Stimulated activated CD8-positive, alpha-beta memory T cell treated with anti-CD3 and anti-CD28 coated beads, Interleukin-4, amount 100 ng/mL, for 48 hours (primary cell): ENCODE data around the gene GPR84.

Experiments used
- DNase-seq: peaks from one replicate; pipeline ENCODE4 v3.0.0-alpha.2; 2020

Gene GPR84

DNA sequence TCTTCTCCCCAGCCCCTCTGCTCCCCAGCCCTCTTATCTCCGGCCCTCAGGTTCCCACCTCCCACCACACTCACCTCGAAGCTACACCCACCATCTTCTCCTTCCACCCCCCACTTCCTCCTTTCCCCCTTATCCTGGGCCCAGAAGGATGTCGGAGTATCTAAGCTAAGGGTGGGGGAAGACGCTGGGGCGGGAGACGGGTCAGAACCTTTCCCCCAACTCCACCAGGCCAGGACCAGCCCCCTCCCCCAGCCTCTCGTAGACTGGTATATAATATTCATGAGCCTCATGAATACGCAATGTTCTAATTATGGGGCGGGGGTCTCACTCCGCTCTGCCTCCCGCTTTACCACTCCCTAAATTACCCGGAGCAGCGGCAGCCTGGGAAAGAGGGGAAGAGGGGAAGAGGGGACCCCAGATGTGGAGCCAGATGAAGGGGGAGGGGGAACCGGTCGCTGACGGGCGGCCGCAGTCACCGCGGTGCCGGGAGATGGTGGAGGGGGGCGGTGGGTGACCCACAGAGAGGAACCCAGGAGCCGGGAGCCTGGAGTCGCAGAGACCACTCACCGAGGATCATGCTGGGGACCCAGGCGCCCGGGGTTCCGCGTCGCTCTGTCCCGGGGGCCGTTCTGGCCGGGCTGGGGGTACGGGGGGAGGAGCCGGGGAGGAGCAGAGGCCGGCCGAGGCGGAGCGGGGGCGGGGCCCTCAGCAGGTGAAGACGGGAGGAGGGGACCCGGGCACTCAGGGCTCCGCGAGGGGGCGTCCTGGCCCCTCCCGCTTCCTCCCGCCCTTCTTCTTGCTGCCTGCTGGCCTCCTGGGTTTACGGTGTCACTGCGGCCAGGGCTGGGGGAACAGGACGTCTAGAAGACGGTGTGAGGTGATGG lies 26.6 kb upstream of the GPR84 start:
- peak; percentile 78 for DNase-seq

DNA sequence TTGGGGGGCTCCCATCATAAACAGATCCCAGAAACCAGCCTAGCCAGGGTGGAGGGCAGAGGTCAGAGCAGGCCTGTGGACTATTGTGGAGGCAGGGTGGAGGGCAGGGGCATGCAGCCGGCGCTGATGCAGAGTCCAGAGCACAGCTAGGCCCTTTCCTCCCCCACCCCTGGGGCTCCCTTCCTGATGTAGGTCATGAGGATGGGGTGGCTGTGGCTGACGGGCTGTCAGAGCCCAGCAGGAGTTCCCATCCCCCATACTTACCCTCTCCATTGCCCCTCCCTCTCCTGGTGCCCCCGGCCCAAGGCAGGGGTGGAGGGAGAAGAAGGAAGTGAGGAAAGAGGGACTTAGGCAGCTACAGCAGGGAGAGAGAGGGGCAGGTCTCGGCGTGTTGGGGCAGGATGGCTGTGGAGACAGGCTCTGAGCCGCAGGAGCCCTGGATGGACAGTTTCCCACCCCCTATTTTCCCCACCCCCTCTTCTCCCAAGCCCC lies 25.9 kb upstream of the GPR84 start:
- no peak for DNase-seq

DNA sequence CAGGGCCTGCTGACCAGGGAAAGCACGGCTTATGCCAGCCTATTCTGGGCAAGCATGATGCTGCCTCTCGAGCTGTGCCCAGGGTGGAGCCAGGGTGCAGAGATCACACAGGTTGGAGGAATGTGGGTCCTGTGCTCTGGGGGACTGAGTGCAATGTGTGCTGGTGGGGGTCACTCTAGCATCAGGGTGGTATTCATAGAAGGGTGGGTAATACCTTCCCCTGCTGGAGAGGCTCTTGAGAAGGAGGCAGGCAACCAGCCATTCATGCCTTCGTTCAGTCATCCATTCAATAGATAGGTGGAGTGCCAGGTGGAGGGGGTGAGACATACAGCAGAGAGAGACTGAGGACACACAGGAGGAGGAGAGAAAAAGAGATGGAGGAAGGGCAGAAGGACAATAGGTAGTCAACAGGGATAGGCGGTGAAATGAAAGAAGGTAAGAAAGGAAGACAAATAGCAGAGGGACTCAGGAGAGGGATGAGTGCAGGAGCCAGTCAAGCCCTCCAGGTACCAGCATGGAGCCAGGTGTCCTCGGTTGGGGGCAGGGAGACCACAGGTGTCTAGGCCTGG lies 25.4 kb upstream of the GPR84 start:
- DNase-seq, result no peak

DNA sequence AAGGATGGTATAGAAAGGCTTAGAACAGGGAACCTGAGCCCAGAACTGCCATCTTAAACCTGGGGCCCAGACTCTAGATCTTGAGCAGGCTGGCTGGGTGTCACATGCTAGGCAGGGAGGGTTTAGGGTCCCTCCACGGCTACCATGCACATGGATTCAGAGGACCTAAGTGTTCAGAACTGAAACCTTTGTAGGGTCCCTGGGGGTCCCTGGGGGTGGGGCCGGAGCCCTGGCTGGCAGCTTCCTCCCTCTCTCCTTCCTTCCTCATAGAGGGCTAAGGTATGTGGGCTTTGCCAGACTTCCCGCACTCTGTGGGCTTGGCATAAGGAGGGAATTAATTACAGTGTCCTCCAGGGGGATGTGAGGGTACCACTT lies 24.8 kb upstream of the GPR84 start:
- DNase-seq, result no peak

DNA sequence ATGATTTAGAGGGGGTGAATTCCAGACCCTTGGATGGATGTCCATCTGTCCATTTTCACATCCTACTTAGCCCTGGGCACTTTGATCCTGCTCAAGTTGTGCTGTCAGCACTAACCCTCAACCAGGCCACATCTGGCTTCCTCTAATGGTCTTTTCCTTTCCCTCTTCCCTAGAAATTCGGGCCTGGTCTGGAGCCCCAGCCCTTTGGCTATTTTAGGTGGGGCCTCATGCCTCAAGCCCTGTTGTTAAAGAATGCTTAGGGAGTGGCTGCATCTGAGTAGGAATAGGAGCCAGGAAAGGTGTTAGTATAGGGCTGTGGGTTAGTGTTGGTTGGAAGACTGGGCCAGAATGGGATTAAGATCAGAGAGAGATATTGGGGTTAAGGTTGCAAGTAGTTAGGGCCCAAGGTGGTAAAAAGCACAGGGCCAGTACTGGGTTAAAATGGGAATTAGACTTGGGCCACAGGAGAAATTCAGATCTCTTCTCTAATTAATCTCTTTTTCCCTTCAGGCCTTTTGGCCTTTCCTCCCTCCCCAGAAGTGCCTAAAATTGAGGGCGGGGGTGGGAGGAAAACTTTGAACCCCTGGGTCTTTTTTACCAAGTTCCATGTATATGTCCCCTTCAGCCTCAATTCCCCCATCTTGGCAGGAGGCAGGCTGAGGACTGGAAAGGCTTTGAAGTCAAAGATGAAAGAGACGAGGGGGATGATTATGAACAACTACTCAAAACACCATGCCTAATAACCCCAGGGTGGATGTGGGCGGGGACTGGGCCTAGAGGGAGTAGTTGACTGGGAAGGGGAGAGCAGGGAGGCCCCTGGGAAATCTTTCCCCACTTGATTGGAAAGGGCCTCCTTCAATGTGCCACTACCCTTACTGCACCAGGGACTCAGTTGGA lies 24.2 kb upstream of the GPR84 start:
- DNase-seq, result no peak

DNA sequence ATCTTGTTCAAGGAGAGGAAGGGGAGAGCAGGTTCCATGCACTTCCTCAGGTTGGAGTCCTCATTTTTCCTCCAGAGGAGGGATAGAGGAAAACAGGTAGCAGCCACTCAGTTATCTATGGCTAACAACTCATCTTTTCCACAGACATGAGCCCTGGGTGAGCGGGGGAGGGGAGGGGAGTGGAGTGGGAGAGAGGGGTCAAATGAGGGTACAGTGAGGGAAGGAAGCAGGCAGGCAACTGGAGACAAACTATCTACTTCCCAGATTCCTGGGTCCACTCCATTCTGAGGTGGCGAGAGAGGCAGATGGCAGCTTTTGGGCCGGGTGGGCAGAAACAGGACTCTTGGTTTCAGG lies 22.8 kb upstream of the GPR84 start:
- DNase-seq, result no peak

DNA sequence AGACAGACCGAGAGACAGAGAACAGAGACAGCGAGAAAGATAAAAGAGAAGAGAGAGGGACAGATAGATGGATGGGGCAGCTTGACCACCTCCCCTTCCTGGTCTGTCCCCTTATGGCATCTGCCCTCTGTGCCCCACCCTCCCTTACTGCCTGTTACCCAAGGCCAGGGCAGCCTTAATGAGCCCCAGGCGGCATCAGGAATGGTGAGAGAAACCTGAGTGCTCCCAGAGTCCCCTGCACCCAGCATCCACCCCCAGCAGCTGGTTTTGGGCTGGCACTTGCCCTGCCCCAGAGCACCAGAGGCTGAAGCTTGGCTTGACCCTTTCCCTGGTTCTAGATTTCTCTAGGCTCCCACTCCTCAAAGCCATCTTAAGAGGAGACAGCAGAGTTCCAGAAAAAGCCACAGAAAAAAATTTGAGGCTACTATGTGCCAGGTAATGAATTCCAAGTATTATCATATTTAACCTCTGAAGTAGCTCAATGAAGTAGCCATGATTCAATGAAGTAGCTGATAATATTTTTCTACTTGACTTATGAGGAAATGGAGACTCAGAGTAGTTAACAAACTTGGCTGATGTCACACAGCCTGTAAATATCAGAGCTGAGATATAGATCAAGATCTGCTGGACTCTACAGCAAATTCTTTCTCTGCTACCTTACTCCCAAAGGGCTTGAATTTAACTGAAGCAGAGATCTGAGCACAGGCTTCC lies 22.3 kb upstream of the GPR84 start:
- no peak for DNase-seq

DNA sequence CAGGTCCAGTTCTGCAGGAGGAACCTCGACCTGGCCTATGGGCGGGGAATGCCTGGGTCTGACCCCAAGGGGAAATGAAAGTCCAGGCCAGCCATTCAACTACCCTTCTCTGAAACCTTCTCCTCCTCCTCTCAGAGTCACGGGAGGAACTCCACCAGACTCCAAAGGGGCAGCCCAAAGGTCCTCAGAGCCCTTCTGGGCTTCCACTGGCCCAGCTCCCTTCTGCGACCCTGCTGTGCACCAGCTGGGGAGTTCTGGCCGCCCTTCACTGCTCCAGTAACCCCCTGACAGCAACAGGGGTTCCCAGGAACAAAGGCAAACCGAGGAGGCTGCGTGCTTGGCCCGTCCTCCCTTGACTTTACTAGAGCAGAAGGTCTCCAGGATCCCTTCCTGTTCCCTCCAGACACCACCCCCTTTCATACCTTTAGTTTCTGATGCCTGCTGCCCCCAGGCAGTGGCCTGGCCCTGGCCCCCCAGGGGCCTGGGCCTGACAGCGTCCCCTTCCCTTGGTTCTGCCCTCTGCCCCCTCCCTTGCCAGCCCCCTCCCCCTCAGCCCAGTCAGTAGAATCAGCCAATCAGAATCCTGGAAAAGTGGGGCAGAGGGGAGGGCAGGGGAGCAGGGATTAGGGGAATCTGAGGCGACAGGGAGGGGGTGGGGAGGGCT lies 21.1 kb upstream of the GPR84 start:
- no peak for DNase-seq

DNA sequence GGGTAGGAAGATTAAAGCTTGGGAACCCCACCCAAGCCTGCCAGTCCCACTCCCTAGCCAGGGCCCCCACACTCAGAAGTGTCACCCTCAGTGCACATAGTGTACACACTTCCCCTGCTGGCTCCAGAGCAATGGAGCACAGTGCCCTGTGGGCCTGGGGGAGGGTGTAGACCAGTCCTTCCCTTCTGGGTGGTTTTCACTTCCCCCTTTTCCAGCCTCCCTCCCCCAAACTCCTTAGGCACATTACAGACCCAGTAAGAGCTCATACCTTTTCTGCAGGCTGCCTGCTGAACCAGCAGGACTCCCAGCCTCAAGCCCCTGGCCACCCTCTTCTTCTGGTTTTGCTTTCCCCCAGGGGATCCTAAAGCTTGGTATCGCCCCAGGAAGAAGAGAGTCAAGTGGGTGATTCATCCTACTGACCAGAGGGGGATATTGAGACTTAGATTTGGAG lies 20.3 kb upstream of the GPR84 start, which contains the start of gene ZNF385A:
Gene ZNF385A (minus strand): TSS at position 143 of the 451 bp plus-strand sequence. CDS start 219 bp downstream, outside the sequence.
- DNase-seq, result no peak

DNA sequence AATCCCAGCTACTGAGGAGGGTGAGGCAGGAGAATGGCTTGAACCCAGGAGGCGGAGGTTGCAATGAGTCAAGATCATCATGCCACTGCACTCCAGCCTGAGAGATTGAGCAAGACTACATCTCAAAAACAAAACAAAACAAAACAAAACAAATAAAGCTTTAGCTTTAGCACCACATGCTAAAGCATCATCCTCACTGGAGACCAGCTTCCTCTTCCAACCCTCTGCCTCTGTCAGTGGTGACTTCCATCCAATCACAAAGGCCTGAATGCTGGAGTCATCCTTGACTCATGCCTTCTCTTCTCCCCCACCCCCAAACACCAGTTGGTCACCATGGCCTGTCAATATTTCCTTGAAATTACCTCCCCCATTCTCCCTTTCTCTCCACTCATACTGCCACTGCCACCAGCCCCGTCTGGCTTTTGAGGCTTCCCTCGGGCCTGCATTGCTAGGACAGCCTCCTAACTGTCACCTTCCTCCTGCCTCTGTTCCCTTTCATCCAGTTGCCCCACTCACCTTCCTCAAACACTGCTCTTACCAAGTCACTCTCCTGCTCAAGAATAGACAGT lies 18.8 kb upstream of the GPR84 start:
- DNase-seq, result peak; percentile 56

DNA sequence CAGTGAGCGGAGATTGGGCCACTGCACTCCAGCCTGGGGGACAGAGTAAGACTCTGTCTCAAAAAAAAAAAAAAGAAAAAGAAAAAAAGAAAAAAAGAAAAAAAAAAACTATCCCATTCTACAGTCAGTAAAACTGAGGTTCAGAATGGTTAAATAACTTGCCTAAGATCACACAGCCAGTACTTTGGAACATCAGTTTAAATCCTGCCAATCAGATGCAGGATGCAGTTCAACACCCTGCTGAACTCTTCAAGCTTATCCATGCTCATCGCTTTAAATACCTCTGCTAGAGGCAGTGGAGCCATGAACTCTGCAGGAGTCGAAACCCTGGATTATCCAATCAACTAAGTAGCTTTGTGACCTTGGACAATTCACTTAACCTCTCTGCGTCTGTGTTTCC lies 16.9 kb upstream of the GPR84 start:
- no peak for DNase-seq

DNA sequence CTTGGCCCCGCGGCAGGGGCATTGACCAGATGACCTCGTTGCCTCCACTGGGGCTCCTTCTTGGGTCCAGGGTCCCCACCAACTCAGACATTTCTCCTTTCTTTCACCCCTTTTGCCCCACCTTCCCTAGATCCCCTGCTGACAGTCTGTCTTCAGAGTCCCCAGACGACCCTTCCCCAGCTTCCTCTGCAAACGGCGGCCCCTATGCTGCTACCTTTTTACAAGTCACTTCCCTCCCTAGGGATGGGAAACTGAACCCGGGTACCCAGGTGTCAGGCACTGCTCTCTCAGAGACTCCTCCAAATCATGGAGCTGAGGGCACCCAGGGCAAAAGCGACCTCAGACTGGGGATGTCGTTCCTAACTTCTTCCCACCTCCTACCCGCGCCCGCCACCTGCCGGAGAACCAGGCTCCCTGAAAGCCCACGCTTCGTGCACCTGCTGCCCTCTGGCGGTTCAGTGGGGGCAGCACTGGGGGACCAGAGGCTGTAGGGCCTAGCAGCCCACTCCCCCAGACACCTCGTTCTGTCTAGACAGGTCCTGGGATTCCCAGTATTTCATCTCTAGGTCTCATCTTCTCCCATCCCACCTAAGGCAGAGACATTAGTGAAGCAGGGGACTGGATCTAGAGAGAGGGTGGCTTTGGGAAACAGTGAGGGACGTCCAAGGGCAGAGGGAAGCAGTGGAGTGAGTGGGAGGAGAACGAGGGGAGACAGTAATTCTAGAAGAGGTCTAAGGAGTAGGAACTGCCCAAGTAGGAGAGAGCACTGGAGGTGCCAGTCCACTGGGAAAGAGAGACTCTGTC lies 15.3 kb upstream of the GPR84 start:
- peak; percentile 95 for DNase-seq

DNA sequence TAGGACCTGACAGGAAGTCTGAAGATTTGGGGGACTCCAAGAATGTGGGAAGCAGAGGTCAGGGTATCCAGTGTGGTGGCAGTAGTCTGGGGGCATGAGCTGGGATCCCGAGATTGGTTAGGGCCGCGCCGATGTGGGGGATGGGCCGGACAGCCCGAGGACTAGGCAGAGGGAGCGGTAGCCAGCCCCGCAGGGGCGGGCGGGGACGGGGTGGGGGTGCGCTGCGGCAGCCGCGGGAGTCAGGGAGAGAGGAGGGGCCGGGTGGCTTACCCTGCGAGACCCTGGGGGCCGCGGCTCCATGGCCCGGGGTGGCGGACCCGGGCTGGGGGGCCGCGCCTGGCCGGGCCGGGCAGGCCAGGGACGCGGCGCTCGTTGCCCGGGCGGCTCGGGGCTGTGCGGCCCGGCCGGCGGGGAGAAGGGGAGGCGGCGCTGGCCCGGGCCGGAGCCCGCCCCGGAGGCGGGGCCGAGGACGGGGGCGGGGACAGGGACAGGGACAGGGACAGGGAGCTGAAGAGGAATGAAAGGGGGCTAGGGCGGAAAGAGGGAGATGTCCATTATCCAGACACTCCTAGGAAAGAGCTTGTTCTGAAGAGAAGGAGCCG lies 14.6 kb upstream of the GPR84 start:
- DNase-seq, result no peak

DNA sequence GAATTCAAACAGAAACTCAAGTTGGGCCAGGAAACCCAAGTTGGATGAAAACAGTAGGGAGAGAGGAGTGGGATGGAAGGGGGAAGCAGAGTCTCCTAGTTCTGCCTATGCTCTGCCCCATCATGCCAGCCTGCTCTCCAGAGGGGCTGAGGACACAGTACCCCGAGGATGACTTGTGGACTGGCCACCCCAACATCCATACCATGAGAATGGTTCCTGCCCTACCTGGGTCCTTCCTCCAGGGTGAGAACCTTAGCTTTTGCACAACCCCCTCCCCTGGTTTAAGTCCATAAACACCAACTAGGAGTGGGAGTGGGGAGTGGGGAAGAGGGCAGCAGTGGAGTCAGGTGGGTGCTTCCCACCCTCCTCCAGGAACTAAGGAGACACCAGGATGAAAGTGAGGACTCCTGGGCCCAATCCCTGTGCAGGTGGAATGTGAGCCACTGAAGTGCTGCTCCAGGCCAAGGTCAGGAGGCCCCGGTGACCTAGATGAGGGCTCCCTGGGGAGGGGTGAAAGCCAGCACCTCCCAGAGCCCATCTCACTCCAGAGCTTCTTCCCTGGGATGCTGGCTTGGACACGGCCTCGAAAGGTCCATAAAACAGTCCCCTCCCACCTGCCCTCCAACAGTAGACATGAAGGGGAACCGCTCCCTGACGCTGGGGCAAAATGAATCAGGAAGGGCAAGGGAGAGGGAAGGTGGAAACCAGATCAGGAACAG lies 13.7 kb upstream of the GPR84 start:
- no peak for DNase-seq

DNA sequence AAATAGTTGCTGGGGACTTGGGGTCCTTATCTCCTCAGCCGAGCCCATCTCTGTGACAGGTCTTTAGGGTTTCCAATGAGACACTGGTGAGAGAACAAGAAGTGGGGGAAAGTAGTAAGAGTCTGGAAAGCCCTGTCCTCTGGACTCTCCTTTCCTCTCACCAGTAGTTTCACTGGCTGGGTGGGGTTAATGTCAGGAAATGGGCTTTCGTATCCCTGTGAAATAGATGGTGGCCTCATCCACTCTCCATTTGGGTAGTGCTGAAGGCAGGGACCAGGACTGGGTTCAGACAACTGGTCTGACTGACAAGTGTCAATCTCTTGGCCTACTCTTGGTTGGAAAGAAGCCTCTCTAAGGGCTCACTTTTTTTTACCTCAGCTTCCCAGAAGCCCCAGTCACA lies 12.7 kb upstream of the GPR84 start:
- DNase-seq, result no peak

DNA sequence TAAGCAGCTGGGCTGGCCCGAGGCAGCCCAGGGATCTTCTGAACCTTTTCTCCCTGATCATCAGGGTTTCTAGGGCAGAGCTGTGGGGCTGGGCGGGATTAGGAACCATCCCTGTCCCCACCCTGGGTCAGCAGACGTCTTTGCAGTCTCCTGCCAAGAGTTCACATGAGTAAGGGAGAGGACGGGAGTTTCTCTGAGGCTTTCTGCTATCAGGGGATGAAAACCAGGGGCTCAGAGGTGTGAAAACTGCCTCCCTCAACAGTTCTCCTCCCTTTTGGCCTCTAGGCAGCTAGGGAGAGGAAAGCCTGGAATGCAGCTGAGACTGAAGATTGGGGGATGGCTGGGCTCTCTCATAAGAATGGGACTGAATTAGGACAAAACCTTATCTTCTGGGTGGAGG lies 12.3 kb upstream of the GPR84 start:
- DNase-seq, result no peak

DNA sequence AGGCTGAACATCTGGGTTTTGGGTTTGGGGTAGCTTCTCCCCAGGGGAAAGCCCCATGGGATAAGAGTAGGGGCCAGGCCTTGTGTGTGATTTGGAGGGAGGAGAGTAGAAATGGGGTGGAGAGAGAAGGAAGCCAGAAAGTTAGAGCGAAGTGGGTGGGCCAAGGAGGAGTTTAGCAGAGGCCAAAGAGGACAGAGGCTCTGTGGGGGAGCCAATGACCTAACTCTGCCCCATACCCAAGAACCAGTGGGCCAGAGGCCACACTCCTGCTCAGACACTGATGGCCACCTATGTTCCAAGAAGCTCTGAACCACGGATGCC lies 10.9 kb upstream of the GPR84 start:
- DNase-seq, result no peak

DNA sequence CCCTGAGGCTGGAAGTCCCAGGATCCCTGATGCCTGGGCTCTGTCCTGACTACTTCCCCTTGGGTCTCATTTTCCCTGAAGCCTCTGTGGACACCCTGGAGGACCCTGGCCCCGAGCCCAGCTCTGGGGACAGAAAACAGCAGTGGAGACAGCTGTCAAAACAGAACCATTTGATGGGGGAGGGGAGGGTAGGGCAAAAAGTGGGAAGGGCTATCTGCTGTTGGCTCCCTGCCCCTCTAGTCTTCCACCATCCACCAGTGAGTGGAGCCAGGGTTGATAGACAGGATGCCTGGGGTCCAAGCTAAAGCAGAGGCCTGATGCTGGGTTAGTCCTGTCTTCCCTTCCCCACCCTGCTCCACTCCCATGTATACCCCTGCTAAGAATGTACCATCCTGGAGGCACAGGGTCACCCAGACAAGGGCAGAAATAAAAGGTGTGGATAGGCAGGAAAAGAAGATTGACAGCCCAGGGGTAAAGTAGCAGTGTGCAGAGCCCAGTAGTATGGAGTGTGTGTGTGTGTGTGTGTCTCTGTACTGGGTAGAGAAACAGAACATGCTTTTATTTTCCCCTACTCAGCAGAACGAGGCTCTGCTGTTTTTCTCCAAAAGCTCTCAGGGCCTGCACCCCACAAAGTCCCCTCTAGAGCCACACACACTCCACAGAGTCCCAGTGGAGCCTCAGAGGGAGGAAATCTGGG lies 10.4 kb upstream of the GPR84 start:
- DNase-seq, result no peak
